Mucosa of rectum (tissue), 2 donors: ENCODE results near the gene DOLPP1.

Experiments
- H3K27ac ChIP-seq, 2 donors: one replicate each; pipeline ENCODE4 v1.7.0; 2013; ENCODE audit warnings: inconsistent platforms in 2 of 2, low read depth in 2 of 2, low read length in 2 of 2
- H3K27me3 ChIP-seq, 2 donors: one replicate each; pipeline ENCODE4 v1.7.0; 2013; ENCODE audit warnings: low read length in 2 of 2; ENCODE audit not compliant: control insufficient read depth in 2 of 2, insufficient read depth in 2 of 2
- H3K36me3 ChIP-seq, 2 donors: one replicate each; pipeline ENCODE4 v1.7.0; 2013; ENCODE audit warnings: low read length in 2 of 2; ENCODE audit not compliant: control insufficient read depth in 2 of 2, insufficient read depth in 2 of 2
- H3K4me1 ChIP-seq, 2 donors: one replicate each; pipeline ENCODE4 v1.7.0; 2013; ENCODE audit warnings: low read length in 2 of 2, mild to moderate bottlenecking in 1 of 2; ENCODE audit not compliant: control insufficient read depth in 2 of 2, insufficient read depth in 2 of 2
- H3K4me3 ChIP-seq, 2 donors: one replicate each; pipeline ENCODE4 v1.7.0; 2013; ENCODE audit warnings: low read length in 2 of 2
- H3K9ac ChIP-seq, 2 donors: one replicate each; pipeline ENCODE4 v1.7.0; 2013; ENCODE audit warnings: low read length in 2 of 2, low read depth in 1 of 2, mild to moderate bottlenecking in 1 of 2
- H3K9me3 ChIP-seq, 2 donors: one replicate each; pipeline ENCODE4 v1.7.0; 2013; ENCODE audit warnings: low read length in 2 of 2; ENCODE audit not compliant: control insufficient read depth in 2 of 2
- donor health status: healthy.
- donor health status: Normal muscosa, but diverticular disease.

DOLPP1 gene

GRCh38 chr9:129040113-129040643, 40.7 kb upstream of the DOLPP1 start:
- Histone ChIP-seq H3K27me3 (no peaks in the 10 kb centered on the region), H3K36me3 (peaks cover 23 to 24% of the 10 kb centered on the region in 2 donors), H3K4me3 (no peak overlapping the region), H3K4me1 (peaks cover 16 to 21% of the 10 kb centered on the region in 2 donors), H3K27ac (no peak overlapping the region), H3K9ac (peak overlapping the region in 1 of 2 donors; percentile 1), H3K9me3 (no peaks in the 10 kb centered on the region)

- Histone ChIP-seq H3K27ac (no peak overlapping the region), H3K4me3 (no peak overlapping the region), H3K9ac (no peak overlapping the region), H3K4me1 (peaks cover 13 to 15% of the 10 kb centered on the region in 2 donors), H3K9me3 (no peaks in the 10 kb centered on the region), H3K36me3 (peaks cover 23 to 24% of the 10 kb centered on the region in 2 donors), H3K27me3 (no peaks in the 10 kb centered on the region)
These were observed 38.9 kb upstream of the DOLPP1 start for GRCh38 chr9:129042016-129042415.

- Histone ChIP-seq H3K36me3 (peaks cover 24 to 30% of the 10 kb centered on the region in 2 donors), H3K27ac (peak overlapping the region; percentile 90 to 92), H3K27me3 (no peaks in the 10 kb centered on the region), H3K4me1 (peaks cover 3 to 10% of the 10 kb centered on the region in 2 donors), H3K9me3 (no peaks in the 10 kb centered on the region), H3K4me3 (peak overlapping the region in 1 of 2 donors; percentile 20), H3K9ac (peak overlapping the region; percentile 14 to 56)
These were observed 28.3 kb upstream of the DOLPP1 start for GRCh38 chr9:129052592-129052991.

GRCh38 chr9:129053020-129053419, 27.9 kb upstream of the DOLPP1 start:
- Histone ChIP-seq H3K27ac (peak overlapping the region; percentile 90 to 92), H3K36me3 (peaks cover 23 to 29% of the 10 kb centered on the region in 2 donors), H3K4me3 (no peak overlapping the region), H3K9ac (peak overlapping the region in 1 of 2 donors; percentile 56), H3K27me3 (no peaks in the 10 kb centered on the region), H3K4me1 (peaks cover 3 to 10% of the 10 kb centered on the region in 2 donors), H3K9me3 (no peaks in the 10 kb centered on the region)

- Histone ChIP-seq H3K27ac (no peak overlapping the region), H3K4me1 (peaks cover 3 to 10% of the 10 kb centered on the region in 2 donors), H3K9ac (no peak overlapping the region), H3K36me3 (peaks cover 17 to 23% of the 10 kb centered on the region in 2 donors), H3K27me3 (no peaks in the 10 kb centered on the region), H3K4me3 (no peak overlapping the region), H3K9me3 (no peaks in the 10 kb centered on the region)
These were observed 26.6 kb upstream of the DOLPP1 start for GRCh38 chr9:129054163-129054851.

GRCh38 chr9:129058965-129059795, 21.7 kb upstream of the DOLPP1 start:
- no peak overlapping the region for H3K27ac ChIP-seq
- no peaks in the 10 kb centered on the region for H3K9me3 ChIP-seq
- H3K9ac ChIP-seq, result no peak overlapping the region
- H3K27me3 ChIP-seq, result no peaks in the 10 kb centered on the region
- H3K4me1 ChIP-seq, result no peaks in the 10 kb centered on the region
- peaks cover 36 to 40% of the 10 kb centered on the region in 2 donors for H3K36me3 ChIP-seq
- no peak overlapping the region for H3K4me3 ChIP-seq

GRCh38 chr9:129059796-129060785, 20.8 kb upstream of the DOLPP1 start:
- peaks cover 40 to 41% of the 10 kb centered on the region in 2 donors for H3K36me3 ChIP-seq

GRCh38 chr9:129060991-129061390, 19.9 kb upstream of the DOLPP1 start:
- Histone ChIP-seq H3K4me3 (no peak overlapping the region), H3K36me3 (peaks cover 45 to 47% of the 10 kb centered on the region in 2 donors), H3K9me3 (no peaks in the 10 kb centered on the region), H3K4me1 (no peaks in the 10 kb centered on the region), H3K9ac (no peak overlapping the region), H3K27ac (no peak overlapping the region), H3K27me3 (no peaks in the 10 kb centered on the region)

More at GRCh38 chr9:129059796-129060785, 20.8 kb upstream of the DOLPP1 start:
- no peak overlapping the region for H3K27ac ChIP-seq
- H3K4me3 ChIP-seq, result no peak overlapping the region
- no peak overlapping the region for H3K9ac ChIP-seq
- H3K27me3 ChIP-seq, result no peaks in the 10 kb centered on the region
- no peaks in the 10 kb centered on the region for H3K4me1 ChIP-seq
- no peaks in the 10 kb centered on the region for H3K9me3 ChIP-seq

- Histone ChIP-seq H3K9me3 (no peaks in the 10 kb centered on the region), H3K4me3 (no peak overlapping the region), H3K27ac (no peak overlapping the region), H3K4me1 (no peaks in the 10 kb centered on the region), H3K9ac (no peak overlapping the region), H3K27me3 (no peaks in the 10 kb centered on the region), H3K36me3 (peaks cover 48 to 60% of the 10 kb centered on the region in 2 donors)
These were observed 17.9 kb upstream of the DOLPP1 start for GRCh38 chr9:129063061-129063460.
